T-helper 22 cell (primary cell): ENCODE results near the gene FAM170A.

Experiments used
- DNase-seq: peaks from one replicate; pipeline ENCODE4 v3.0.0-alpha.2; 2020; ENCODE audit warnings: low read depth

FAM170A gene

GRCh38 chr5:119629339-119629738 is at the start of gene FAM170A:
TSS of gene FAM170A (plus strand) at chr5:119629558. CDS start at chr5:119629769, 211 bp downstream.
- no peak for DNase-seq

GRCh38 chr5:119582987-119583386 is 46.4 kb upstream of the FAM170A start:
- no peak for DNase-seq

- DNase-seq: no peak
Measured at GRCh38 chr5:119583684-119584083, 45.7 kb upstream of the FAM170A start.

- DNase-seq: no peak
Measured at GRCh38 chr5:119596046-119596445, 33.3 kb upstream of the FAM170A start.

- DNase-seq: no peak
Measured at GRCh38 chr5:119597728-119598298, 31.5 kb upstream of the FAM170A start.

GRCh38 chr5:119613937-119614336 is 15.4 kb upstream of the FAM170A start:
- no peak for DNase-seq

GRCh38 chr5:119614838-119615237 is 14.5 kb upstream of the FAM170A start:
- no peak for DNase-seq

- DNase-seq: no peak
Measured at GRCh38 chr5:119626086-119626485, 3.3 kb upstream of the FAM170A start.

GRCh38 chr5:119630752-119631440 is 1.5 kb downstream of the FAM170A start:
- DNase-seq: no peak

- DNase-seq: no peak
Measured at GRCh38 chr5:119631660-119632059, 2.3 kb downstream of the FAM170A start.

GRCh38 chr5:119651486-119651885 is 22.1 kb downstream of the FAM170A start:
- DNase-seq: no peak

GRCh38 chr5:119655061-119655460 is 25.7 kb downstream of the FAM170A start:
- DNase-seq: no peak

- DNase-seq: no peak
Measured at GRCh38 chr5:119656023-119656422, 26.7 kb downstream of the FAM170A start.

- no peak for DNase-seq
Measured at GRCh38 chr5:119666542-119666941, 37.2 kb downstream of the FAM170A start.

GRCh38 chr5:119678351-119679028 is 49.1 kb downstream of the FAM170A start:
- no peak for DNase-seq

- DNase-seq: no peak
Measured at GRCh38 chr5:119680080-119680479, 50.7 kb downstream of the FAM170A start.

- DNase-seq: no peak
Measured at GRCh38 chr5:119681734-119682133, 52.4 kb downstream of the FAM170A start.

GRCh38 chr5:119682372-119682771 is 53.0 kb downstream of the FAM170A start:
- no peak for DNase-seq
